Measurements from ENCODE around the gene GSTM4.
A peak's percentile ranks its signal among the peaks of the same experiment; 100 is the strongest.
"Not testable (repeated sequence)": the region's sequence is repeated elsewhere in the genome, so short reads cannot be mapped to it uniquely, and the experiment has no call there.

Gene GSTM4

GRCh38 chr1:109669246-109669948 is 13.5 kb downstream of the GSTM4 start:
- no peak for DNase-seq

- not testable (repeated sequence) for DNase-seq
These were observed 14.0 kb downstream of the GSTM4 start for GRCh38 chr1:109669949-109670302.

- DNase-seq, result no peak
These were observed 15.2 kb downstream of the GSTM4 start for GRCh38 chr1:109671067-109671466.

- DNase-seq, result not testable (repeated sequence)
These were observed 18.0 kb downstream of the GSTM4 start for GRCh38 chr1:109673861-109674260.

GRCh38 chr1:109676683-109677381 is 20.9 kb downstream of the GSTM4 start:
- not testable (repeated sequence) for DNase-seq

- no peak for DNase-seq
These were observed 21.6 kb downstream of the GSTM4 start for GRCh38 chr1:109677459-109677858.

- DNase-seq, result not testable (repeated sequence)
These were observed 22.7 kb downstream of the GSTM4 start for GRCh38 chr1:109678637-109679036.

- not testable (repeated sequence) for DNase-seq
These were observed 28.9 kb downstream of the GSTM4 start for GRCh38 chr1:109684777-109685176.

GRCh38 chr1:109685399-109685798 is 29.5 kb downstream of the GSTM4 start:
- not testable (repeated sequence) for DNase-seq

- DNase-seq, result not testable (repeated sequence)
These were observed 30.0 kb downstream of the GSTM4 start for GRCh38 chr1:109685890-109686289.

GRCh38 chr1:109687109-109687508 is 31.2 kb downstream of the GSTM4 start:
- not testable (repeated sequence) for DNase-seq

GRCh38 chr1:109687641-109688499 is 32.0 kb downstream of the GSTM4 start, which contains the start of gene GSTM1:
TSS of gene GSTM1 (plus strand) at chr1:109687817. CDS start at chr1:109687874, 57 bp downstream.
- no peak for DNase-seq

GRCh38 chr1:109689844-109690405 is 34.0 kb downstream of the GSTM4 start:
- no peak for DNase-seq

- DNase-seq, result no peak
These were observed 35.9 kb downstream of the GSTM4 start for GRCh38 chr1:109691759-109692158.

GRCh38 chr1:109694400-109694799 is 38.5 kb downstream of the GSTM4 start:
- DNase-seq, result not testable (repeated sequence)

- not testable (repeated sequence) for DNase-seq
These were observed 39.2 kb downstream of the GSTM4 start for GRCh38 chr1:109695138-109695537.

- no peak for DNase-seq
These were observed 41.2 kb downstream of the GSTM4 start for GRCh38 chr1:109697066-109697465.

- DNase-seq, result not testable (repeated sequence)
These were observed 42.0 kb downstream of the GSTM4 start for GRCh38 chr1:109697861-109698260.

- peak; percentile 4 for DNase-seq
These were observed 47.0 kb downstream of the GSTM4 start for GRCh38 chr1:109702940-109703339.

GRCh38 chr1:109704173-109704572 is 48.3 kb downstream of the GSTM4 start:
- DNase-seq, result no peak

GRCh38 chr1:109705411-109705810 is 49.5 kb downstream of the GSTM4 start:
- DNase-seq, result no peak

GRCh38 chr1:109708949-109709348 is 53.0 kb downstream of the GSTM4 start:
- DNase-seq, result not testable (repeated sequence)

GRCh38 chr1:109709822-109710221 is 53.9 kb downstream of the GSTM4 start:
- DNase-seq, result not testable (repeated sequence)

Measured in OCI-M1 (cell line).